SK-N-SH treated with all-trans-retinoic acid at 6 μM for 48 hours (cell line): ENCODE data around the gene GGACT.

Experiments used
- SNAI2 ChIP-seq: fragments of 250-450 bp; sonication (Bioruptor Pico); IDR thresholded peaks from 2 replicates; pipeline ENCODE4 v1.5.0; 2020; ENCODE audit warnings: mild to moderate bottlenecking, moderate library complexity
- ZC3H10 ChIP-seq: fragments of 250-450 bp; sonication (Bioruptor Pico); IDR thresholded peaks from 2 replicates; pipeline ENCODE4 v1.5.1; 2021; ENCODE audit warnings: mild to moderate bottlenecking, moderate library complexity
- ZFP3 ChIP-seq: fragments of 250-450 bp; sonication (Bioruptor Pico); IDR thresholded peaks from 2 replicates; pipeline ENCODE4 v1.5.0; 2020; ENCODE audit warnings: mild to moderate bottlenecking, moderate library complexity
- TF ChIP-seq, protein P1 (sequence below): fragments of 250-450 bp; sonication (Bioruptor Pico); IDR thresholded peaks from 2 replicates; pipeline ENCODE4 v1.8.0; 2020; ENCODE audit warnings: mild to moderate bottlenecking, moderate library complexity, borderline replicate concordance
- TF ChIP-seq, protein P2 (sequence below): fragments of 250-450 bp; sonication (Bioruptor Pico); IDR thresholded peaks from 2 replicates; pipeline ENCODE4 v1.5.1; 2020; ENCODE audit warnings: low read depth, mild to moderate bottlenecking, moderate library complexity

- TF ChIP-seq, protein P1, sequence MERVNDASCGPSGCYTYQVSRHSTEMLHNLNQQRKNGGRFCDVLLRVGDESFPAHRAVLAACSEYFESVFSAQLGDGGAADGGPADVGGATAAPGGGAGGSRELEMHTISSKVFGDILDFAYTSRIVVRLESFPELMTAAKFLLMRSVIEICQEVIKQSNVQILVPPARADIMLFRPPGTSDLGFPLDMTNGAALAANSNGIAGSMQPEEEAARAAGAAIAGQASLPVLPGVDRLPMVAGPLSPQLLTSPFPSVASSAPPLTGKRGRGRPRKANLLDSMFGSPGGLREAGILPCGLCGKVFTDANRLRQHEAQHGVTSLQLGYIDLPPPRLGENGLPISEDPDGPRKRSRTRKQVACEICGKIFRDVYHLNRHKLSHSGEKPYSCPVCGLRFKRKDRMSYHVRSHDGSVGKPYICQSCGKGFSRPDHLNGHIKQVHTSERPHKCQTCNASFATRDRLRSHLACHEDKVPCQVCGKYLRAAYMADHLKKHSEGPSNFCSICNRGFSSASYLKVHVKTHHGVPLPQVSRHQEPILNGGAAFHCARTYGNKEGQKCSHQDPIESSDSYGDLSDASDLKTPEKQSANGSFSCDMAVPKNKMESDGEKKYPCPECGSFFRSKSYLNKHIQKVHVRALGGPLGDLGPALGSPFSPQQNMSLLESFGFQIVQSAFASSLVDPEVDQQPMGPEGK (CRISPR knock-in tag): no peak
- no peak for TF ChIP-seq ZFP3 (CRISPR knock-in tag)
- no peak for TF ChIP-seq ZC3H10 (CRISPR knock-in tag)
- TF ChIP-seq, protein P2, sequence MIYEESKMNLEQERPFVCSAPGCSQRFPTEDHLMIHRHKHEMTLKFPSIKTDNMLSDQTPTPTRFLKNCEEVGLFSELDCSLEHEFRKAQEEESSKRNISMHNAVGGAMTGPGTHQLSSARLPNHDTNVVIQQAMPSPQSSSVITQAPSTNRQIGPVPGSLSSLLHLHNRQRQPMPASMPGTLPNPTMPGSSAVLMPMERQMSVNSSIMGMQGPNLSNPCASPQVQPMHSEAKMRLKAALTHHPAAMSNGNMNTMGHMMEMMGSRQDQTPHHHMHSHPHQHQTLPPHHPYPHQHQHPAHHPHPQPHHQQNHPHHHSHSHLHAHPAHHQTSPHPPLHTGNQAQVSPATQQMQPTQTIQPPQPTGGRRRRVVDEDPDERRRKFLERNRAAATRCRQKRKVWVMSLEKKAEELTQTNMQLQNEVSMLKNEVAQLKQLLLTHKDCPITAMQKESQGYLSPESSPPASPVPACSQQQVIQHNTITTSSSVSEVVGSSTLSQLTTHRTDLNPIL (CRISPR knock-in tag): no peak
- no peak for TF ChIP-seq SNAI2 (CRISPR knock-in tag)
Observed at GRCh38 chr13:100542826-100543156, 45.8 kb downstream of the GGACT start.
